ENCODE results near the gene WFDC1.

- TF ChIP-seq EZH2 (IDR thresholded peaks at IDR 0.05; ENCODE audit: insufficient read depth, low read length) (no peak), CTCF (IDR thresholded peaks at IDR 0.05; ENCODE audit: insufficient read depth, low read depth, low read length) (no peak)
Measured at GRCh38 chr16:84288902-84289301, 5.8 kb upstream of the WFDC1 start.

All from astrocyte (in vitro differentiated cells and primary cell).